AG04449 (cell line): ENCODE data around the gene SDCCAG8.

Experiments
- CTCF ChIA-PET: fragments of 350-600 bp; formaldehyde crosslinking; extraction: SDS; loops from one replicate; lab custom pipeline; 2021; ENCODE audit warnings: antibody characterized with exemption; lab: Yijun Ruan, JAX
- POLR2A ChIA-PET: fragments of 400-600, 350-600 bp; formaldehyde crosslinking; extraction: SDS; loops from one replicate; lab custom pipeline; 2020; ENCODE audit warnings: antibody characterized with exemption, inconsistent platforms; lab: Yijun Ruan, JAX
- DNase-seq: peaks from one replicate; pipeline ENCODE4 v3.0.0-alpha.2; 2010; ENCODE audit warnings: low read depth, low spot score
- H3K4me3 ChIP-seq: 2 replicates; pipeline ENCODE4 v1.5.1; 2011; ENCODE audit warnings: low read depth, mild to moderate bottlenecking, control low read depth, low read length
- TF ChIP-seq, protein P1 (sequence below): IDR thresholded peaks from one replicate; pipeline ENCODE4 v1.5.1; 2011; ENCODE audit warnings: mild to moderate bottlenecking, moderate library complexity, low read length, control low read depth, inconsistent platforms; ENCODE audit not compliant: insufficient read depth; ENCODE audit errors: missing control alignments

SDCCAG8 gene

GRCh38 chr1:243549108-243549507, 293.3 kb downstream of the SDCCAG8 start:
- TF ChIP-seq, protein P1, sequence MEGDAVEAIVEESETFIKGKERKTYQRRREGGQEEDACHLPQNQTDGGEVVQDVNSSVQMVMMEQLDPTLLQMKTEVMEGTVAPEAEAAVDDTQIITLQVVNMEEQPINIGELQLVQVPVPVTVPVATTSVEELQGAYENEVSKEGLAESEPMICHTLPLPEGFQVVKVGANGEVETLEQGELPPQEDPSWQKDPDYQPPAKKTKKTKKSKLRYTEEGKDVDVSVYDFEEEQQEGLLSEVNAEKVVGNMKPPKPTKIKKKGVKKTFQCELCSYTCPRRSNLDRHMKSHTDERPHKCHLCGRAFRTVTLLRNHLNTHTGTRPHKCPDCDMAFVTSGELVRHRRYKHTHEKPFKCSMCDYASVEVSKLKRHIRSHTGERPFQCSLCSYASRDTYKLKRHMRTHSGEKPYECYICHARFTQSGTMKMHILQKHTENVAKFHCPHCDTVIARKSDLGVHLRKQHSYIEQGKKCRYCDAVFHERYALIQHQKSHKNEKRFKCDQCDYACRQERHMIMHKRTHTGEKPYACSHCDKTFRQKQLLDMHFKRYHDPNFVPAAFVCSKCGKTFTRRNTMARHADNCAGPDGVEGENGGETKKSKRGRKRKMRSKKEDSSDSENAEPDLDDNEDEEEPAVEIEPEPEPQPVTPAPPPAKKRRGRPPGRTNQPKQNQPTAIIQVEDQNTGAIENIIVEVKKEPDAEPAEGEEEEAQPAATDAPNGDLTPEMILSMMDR: no peak
- no peak for DNase-seq
- H3K4me3 ChIP-seq: no peak overlapping the region
- ChIA-PET POLR2A (interaction anchor here (0.7 kb wide), 2 partner anchors 63 to 76 kb away, joined by 3 read pairs; no protein-coding TSS in a partner anchor), CTCF (no interaction called here)
